Renal cortex interstitium (tissue), 11 donors: ENCODE measurements around the gene FOXL2. TPM values are rescaled to one million over a fixed set of nuclear protein-coding genes. Genes with fewer than 3 reads are reported as not detected.
"Not testable (repeated sequence)": the region's sequence is repeated elsewhere in the genome, so short reads cannot be mapped to it uniquely, and the experiment has no call there.

Source experiments
- DNase-seq, 11 donors: peaks; one replicate each; pipeline ENCODE4 v3.0.0-alpha.2; 2013; ENCODE audit warnings: low read depth in 9 of 11, low spot score in 4 of 11; ENCODE audit errors: extremely low read depth in 1 of 11
- polyA plus RNA-seq, 3 donors: library from polyadenylated mRNA; unstranded; fragments of 120-200 nt; gene quantifications; one replicate each; pipeline ENCODE4 v1.2.1, GENCODE V29; 2013; ENCODE audit not compliant: insufficient read length in 3 of 3

FOXL2 gene
- polyA plus RNA-seq, 3 donors = not detected

DNA sequence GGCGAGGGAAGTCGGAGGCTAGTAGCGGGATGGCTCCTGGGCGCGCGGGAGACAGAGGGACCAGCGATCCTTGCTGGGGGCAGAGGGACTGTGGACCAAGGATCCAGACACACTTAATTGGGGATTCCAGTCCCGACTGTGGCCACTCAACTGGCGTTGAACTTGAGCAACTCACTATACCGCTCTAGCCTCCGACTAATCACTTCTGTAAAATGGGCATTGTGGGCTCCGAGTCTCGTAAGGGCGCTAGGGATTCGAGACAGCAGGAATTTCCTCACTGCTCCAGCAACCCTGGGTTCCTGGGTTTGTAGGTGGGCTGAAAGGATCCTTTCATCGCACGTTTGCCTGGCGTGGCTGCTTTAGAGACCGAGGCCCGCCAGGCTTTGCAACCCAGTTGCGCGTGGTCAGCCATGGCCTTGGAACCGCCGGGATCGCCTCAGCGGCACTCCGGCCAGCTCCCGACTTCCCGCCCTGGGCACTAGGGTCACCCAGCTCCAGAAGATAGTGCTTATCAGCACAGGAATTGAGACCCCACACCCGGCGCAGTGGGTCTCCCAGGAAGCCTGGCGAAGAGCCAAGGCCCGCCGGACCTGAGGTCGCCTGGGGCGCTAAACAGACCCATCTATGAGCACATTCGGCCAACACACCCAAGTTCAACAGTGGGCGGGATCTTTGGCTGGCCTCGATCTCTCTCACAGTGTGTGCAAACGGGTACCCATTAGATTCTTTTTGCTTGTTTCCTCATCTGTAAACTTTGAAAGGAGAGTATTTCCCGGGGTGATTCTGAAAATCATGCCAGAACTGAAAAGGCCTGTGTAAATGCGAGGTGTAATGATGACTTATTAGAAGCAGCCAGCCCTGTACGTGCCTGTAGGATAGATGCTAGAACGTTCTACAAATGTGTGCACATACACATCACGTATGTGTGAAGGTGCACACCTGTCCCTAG is 9.9 kb downstream of the FOXL2 start:
- no peak for DNase-seq

GRCh38 chr3:138935863-138936740 is 10.8 kb downstream of the FOXL2 start:
- DNase-seq = peak in 1 of 11 donors; percentile 70

- no peak for DNase-seq
Measured at GRCh38 chr3:138935505-138935862, 11.5 kb downstream of the FOXL2 start.

DNA sequence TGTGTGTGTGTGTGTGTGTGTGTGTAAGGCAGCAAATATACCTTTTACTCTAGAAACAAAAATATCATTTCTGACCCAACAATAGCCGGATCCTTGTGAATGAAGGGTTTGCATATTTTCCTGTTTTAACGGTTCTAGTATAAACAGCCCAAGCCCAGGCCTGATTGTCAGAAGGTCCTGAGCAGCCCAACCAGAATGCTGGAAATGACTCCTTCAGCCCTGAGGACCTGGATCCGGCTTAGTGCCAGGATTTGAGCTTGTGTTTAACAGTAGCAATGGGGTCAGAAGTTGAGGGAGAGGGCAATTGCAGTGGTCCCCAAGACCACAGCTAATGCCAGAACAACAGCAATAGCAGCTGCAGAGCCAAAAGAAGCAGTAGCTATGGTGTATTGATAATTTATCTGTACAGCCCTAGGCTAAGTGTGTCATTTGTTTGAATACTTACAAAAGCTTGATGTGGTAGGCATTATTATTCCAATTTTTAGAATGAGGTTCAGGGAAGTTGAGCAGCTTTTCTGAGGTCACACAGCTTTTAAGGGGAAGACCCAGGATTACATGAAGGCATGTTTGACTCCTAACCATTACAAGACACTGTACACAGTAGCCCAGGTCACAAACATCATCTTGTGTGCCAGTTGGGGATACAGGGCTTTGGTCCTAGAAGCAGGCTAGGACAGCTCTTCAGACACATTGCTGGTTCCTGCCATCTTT is 12.8 kb downstream of the FOXL2 start:
- DNase-seq = no peak

- no peak for DNase-seq
Measured at GRCh38 chr3:138933068-138933668, 13.8 kb downstream of the FOXL2 start.

GRCh38 chr3:138928727-138929372 is 18.1 kb downstream of the FOXL2 start:
- no peak for DNase-seq

DNA sequence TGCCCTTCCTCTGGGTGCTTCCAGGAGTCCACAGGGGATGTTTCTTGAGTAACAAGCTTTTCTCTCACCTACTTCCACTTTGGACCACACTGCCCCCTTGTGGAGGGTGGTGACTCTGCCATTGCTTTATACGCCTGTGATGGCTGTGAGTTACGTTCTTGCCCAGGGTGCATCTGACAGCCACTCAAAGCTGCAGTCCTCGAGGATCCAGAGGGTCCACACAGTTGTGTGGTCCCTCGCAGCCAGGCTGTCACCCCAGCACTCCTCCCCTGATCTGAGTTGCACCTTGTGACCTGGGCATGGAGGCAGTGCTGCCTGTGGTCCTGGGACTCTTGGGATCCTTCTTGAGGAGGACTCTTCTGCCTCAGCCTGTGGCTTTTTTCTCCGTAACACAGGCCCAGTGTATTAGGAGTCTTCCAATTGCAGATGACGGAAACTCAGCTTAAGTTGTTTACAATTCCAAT is 23.4 kb downstream of the FOXL2 start:
- DNase-seq = peak in 5 of 11 donors; percentile 57 to 78 (median 71)

- not testable (repeated sequence) for DNase-seq
Measured at GRCh38 chr3:138922400-138922799, 24.5 kb downstream of the FOXL2 start.

GRCh38 chr3:138921316-138922292 is 25.3 kb downstream of the FOXL2 start:
- DNase-seq = no peak

GRCh38 chr3:138919325-138919724 is 27.6 kb downstream of the FOXL2 start:
- DNase-seq = no peak

- DNase-seq = no peak
Measured at GRCh38 chr3:138916824-138917223, 30.1 kb downstream of the FOXL2 start.

DNA sequence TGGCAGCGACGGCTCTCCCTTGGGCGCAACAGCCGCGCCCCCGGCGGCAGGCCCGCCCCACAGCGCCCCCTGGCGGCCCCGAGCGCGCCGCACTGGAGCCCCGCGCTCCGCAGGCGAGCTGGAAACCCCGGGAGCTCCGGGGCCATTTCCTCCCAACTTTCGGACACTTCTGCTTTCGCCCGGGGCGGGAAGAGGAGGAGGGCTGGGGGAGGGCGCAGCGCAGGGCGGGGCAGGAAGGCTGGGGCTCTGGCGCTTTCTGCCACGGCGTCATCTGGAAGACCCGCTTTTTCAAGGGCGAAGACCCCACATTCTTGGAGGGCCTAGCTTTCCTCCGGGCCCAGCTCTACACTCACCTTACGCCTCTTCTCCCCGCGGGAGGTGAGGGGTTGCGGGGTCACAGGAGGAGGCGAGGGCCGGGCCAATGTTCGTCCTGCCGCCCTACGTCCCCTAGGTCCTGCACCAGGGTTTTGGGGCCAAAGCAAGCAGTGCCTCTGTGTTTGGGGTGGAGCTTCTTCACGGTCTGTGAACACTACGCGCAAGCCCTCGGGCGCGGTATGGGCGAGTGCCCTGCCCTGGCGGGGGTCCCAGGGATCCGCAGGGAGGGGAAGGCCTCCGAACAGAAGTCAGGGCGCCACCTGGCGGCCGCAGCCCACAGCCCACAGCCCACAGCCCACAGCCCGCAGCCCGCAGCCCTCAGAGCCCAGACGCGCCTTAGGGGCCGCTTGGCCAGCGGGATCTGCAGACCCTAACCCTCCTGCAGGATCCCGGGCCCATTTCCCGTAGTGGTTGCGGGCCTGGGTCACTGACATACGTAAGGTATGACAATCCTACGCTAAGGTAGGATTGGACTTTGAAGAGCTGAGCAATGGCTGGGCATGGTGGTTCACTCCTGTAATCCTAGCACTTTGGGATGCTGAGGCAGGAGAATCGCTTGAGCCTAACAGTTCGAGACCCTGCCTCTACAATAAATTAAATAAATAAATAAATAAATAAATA is 31.1 kb downstream of the FOXL2 start:
- peak; percentile 74 to 89 (median 87) for DNase-seq

DNA sequence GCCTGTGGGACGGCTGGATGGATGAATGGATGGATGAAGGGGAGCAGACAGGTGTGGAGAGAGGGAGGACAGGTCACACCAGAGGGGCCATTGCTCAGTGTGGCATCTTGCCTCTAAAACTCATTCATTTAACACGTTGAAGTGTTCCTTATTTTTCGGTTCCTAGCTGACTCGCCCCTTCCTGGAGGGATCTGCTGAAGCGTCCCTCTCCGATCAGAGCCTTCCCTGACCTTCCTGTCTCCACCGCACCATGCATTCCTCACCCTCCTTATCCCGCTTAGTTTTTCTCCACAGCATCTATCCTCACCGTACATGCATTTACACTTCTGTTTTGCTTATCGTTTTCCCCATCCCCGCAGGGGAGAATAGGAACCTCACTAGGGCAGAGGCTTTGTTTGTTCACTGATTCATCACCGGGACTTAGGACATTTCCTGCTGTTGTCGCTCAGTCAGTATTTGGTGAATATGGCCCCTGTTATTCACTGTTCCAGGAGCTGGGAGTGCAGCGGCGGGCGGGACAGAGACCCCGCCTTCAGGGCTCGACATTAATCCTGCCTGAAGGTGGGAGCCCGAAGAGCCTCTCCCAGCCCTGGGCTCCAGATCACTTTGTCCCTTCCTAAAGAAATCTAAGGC is 32.0 kb downstream of the FOXL2 start:
- no peak for DNase-seq

DNA sequence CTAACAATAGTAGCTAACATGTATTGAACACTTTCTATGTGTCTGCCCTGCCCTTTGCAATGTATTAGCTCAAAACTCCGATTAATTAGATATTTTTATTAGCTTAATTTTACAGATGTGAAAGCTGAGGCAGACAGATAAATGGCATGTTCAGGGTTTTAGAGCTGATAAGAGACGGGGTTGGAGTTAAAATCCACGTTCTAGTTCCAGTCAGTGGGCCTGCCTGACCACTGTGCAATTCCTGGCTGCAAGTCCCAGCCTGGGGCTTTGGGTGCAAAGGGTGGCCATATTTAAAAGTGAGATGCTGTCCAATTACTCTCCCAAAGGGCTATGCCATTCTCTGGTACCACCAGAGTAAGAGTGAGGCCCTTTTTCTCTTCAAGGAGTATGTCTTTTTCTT is 33.2 kb downstream of the FOXL2 start:
- DNase-seq = no peak

DNA sequence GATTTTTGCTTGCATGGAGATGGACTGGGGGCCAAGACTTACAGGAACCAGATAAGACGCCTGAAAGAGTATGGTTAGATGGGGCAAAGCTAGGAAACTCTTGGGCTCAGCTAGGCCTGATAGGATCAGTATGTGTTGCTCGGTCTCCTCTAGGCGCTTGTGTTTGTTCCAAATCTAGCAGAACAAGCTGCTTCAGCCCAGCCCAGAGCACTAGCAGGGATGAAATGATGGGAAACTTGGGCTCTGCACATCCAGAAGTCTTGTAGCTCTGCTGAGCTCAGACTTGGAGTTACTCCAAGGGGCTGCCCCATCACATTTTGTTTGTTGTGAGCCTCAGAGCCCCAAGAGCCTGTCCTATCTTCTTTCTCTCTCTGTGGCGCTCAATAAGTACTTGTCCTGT is 34.7 kb downstream of the FOXL2 start:
- no peak for DNase-seq

GRCh38 chr3:138911621-138912020 is 35.3 kb downstream of the FOXL2 start:
- DNase-seq = no peak
